ENCODE measurements around the gene OAS2. TPM values are rescaled to one million over a fixed set of nuclear protein-coding genes. Genes with fewer than 3 reads are reported as not detected.
"Not testable (repeated sequence)": the region's sequence is repeated elsewhere in the genome, so short reads cannot be mapped to it uniquely, and the experiment has no call there.

Gene OAS2
- total RNA-seq, 1 donor from 2014 or later = 9.1 TPM

DNA sequence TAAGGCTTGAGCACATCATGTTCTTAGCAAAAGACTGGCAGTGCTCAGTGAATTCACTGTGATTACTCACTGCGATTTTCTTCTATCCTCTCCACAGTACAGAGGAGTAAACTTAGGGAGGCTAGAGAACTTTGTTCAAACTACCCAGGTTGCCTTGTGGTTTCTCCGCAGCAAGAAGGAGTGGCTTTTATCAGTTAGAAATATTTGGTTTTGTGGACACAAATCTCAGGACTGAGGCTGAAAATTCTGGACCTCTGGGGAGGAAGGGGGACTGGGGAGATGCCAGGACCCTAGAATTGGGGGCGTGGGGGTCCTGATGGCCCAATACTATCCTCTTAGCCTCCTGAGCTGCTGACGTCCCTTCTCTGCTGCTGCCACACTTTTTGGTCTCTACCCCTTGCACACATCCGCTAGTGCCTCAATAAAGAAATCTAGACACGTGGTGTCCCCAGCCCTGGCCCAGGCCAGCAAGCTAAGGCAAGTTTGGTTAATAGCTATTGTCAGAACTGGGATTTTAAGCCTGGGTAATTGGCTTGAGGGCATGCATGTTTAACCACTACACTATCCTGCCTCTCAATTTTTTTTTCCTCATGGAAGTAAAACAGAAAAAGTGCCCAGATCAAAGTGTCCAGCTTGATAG is 842 bp downstream of the OAS2 start:
- DNase-seq (ENCODE audit: low read depth) = no peak

DNA sequence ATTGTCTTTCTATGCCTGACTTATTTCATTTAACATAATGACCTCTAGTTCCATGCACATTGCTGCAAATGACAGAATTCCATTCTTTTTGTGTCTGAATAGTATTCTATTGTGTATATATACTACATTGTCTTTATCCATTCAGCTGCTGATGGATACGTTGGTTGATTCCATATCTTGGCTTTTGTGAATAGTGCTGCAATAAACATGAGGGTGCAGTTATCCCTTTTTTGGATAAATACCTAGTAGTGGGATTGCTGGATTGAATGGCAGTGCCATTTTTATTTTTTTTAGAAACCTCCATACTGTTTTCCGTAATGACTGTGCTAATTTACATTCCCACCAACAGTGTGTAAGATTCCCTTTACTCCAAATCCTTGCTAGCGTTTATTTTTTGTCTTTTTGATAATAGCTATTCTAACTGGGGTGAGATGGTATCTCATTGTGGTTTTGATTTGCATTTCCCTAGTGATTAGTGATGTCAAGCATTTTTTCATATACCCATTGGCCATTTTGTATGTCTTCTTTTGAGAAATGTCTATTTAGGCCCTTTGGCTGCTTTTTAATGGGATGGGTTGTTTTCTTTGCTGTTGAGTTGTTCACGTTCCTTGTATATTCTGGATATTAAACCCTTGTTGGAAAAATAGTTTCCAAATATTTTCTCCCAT is 2.3 kb downstream of the OAS2 start:
- DNase-seq (ENCODE audit: low read depth) = no peak

DNA sequence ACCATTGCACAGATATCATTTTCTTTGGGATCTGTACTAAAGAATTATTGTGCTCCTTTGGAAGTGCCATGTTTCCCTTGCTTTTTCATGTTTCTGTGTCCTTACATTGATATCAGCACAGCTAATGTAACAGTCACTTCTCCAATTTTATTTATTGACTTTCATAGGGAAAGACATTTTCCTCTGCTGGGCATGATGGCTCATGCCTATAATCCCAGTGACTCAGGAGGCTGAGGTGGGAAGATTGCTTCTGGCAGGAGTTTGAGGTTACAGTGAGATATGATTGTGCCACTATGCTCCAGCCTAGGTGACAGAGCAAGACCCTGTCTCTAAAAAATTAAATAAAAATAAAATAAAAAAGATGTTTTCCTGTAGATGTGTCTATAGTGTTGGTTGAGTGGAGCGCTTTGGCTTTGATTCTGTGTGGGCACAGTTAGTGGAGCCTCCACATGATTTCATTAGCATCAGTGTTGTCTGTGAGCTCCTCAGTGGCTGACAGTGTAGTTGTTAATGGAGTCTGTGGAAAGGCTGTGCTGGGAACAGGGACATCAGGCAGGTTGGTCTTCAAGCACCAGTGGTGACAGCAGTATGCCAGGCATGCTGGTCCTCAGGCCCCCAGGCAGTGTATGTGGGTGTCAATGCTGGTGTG is 7.4 kb downstream of the OAS2 start:
- DNase-seq (ENCODE audit: low read depth) = no peak

DNA sequence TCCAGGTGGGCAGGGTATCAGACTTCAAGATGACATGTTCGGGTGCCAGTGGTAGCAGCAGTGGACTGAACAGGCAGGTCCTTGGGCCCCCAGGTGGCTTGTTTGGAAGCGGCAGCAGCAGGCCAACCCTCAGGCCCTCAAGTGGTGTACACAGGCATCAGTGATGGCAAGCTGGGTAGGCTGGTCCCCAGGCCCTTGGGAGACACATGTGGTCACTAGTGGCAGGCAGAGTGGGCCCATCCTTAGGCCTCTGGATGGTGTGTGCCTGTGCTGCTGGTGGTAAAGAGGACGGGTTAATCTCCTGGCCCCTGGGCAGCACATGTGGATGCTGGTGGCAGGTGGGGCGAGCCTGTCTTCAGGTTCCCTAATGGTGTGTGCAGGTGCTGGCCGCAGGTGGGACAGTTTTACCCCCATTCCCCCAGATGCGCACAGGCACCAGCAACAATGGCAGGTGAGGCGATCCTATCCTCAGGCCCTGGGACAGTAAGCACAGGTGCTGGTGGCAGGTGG is 8.0 kb downstream of the OAS2 start:
- DNase-seq (ENCODE audit: low read depth) = no peak

DNA sequence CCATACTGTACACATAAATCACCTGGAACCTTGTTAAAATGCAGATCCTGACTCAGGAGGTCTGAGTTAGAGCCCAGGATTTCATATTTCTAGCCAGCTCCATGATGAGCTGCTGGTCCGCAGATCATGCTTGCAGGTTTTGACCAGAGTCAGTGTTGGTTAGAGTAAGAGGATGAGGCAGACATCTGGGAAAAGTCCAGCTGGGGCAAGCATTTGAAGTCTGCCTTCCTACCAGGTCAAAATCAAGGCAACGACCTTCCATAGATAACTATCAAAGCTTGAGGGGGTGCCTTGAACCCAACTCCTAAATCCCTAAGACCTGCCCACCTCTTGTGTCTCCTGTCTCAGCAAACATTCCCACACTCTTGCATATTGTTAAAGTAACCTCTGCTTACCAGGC is 9.2 kb downstream of the OAS2 start:
- DNase-seq (ENCODE audit: low read depth) = no peak

DNA sequence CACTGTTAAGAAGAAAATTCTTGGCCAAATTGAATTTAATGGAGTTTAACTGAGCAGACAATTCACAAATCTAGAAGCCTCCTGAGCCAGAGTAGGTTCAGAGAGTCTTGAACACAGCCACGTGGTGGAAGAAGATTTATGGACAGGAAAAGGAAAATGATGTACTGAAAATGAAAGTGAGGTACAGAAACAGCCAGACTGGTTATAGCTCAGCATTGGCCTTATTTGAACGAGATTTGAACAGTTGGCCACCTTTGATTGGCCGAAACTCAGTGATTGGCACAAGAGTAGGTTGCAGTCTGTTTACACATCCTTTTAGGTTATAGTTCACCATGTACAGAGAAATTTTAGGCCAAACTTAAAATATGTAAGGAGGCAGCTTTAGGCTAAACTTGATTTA is 9.9 kb downstream of the OAS2 start:
- DNase-seq (ENCODE audit: low read depth) = no peak

DNA sequence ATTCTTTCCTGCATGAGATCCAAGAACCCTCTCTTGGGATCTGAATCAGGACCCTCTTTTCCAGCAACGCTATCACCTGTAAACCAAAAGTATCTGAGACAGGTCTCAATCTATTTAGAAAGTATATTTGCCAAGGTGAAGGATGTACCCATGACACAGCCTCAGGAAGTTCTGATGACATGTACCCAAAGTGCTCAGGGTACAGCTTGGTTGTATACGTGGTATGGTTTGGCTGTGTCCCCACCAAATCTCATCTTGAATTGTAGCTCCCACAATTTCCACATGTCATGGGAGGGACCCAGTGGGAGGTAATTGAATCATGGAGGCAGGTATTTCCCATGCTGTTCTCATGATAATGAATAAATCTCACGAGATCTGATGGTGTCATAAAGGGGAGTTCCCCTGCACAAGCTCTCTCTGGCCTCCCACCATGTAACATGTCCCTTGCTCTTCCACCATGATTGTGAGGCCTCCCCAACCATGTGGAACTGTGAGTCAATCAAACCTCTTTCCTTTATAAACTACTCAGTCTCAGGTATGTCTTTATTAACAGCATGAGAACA is 10.6 kb downstream of the OAS2 start:
- not testable (repeated sequence) for DNase-seq (ENCODE audit: low read depth)

DNA sequence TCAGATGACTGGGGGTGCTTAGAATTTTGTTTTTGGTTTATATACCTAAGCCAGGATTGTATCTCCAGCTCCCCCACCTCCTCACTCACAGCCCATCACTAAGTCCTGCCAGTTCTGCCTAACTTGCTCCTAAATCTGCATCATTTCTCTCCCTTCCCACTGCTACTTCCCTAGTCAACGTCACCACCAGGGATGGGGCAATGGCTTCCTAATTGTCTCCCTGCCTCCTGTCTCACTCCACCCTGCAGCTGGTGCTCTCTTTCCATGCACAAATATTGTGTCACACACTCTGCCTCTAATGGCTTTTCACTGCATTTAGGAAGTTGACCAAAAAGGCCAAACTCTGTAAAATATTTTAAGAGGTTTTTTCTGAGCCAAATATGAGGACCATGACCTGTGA is 11.5 kb downstream of the OAS2 start:
- no peak for DNase-seq (ENCODE audit: low read depth)

DNA sequence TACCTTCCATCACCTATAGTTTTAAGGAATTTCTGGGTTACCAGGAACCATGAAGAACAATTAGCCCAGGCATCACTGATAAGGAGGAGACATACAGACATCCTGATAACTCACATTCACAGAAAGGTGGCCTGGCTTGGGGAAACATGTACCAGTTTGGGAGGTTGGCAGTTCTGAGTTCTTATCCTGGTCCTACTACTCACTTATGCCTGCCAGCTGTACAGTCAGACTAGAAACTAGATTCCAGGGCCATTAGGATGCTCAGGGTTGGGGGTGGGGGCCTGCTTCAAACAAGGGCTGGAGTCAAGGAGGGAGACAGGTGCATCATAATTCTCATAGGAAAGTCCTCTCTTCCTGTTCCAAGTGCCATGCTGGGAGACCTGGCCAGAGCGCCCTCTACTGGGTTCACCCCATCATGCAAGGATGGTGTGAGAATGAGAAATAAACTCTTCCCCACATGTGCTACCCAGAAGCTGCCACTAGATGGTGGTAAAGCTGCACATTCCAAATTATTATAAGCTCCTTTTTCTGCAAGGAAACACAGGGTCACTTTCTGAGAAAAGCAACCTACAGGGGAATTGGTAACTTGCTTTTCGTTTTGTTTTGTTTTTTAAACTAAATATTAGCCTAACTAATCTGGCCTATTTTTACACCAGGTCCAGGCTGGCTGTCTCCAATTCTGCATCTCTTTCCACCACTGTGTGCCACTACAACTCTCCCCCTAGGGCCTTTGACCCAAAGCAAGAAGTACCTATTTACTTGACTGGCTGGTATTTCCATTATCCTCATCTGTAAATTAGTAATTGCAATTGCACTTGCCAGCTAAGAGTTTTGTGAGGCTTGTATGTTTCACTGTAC is 14.5 kb downstream of the OAS2 start:
- peak; percentile 80 for DNase-seq (ENCODE audit: low read depth)

DNA sequence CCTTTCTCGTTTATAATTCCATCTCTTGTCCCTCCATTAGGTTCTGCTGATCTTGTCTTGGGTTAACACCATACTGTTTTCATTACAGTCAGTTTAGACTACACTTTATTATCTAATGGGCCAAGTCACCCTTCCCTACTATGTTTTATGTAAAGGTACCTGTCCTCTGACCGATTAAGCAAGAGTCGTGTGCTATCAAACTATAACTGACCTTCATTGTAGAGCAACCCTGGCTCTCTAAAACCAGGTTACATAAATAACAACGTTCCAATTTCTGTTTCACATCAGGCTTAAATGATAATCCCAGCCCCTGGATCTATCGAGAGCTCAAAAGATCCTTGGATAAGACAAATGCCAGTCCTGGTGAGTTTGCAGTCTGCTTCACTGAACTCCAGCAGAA is 16.7 kb downstream of the OAS2 start:
- no peak for DNase-seq (ENCODE audit: low read depth)

DNA sequence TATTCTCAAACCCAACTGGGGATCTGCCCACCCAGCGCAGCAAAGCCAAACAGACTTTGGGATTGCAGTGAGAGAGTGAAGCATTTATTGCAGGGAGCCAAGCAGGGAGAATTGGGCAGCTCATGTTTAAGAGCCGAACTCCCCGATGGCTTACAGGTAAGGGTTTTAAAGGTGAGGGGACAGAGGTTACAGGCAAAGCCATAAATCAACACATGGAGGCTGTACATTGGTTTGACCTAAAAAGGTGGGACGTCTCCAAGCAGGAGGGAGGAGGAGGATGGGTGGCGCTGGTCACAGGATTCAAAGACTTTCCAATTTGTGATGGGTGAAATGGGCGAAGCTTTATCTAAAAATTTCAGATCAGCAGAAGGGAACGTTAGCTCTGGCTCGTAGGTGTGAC is 18.2 kb downstream of the OAS2 start:
- no peak for DNase-seq (ENCODE audit: low read depth)

DNA sequence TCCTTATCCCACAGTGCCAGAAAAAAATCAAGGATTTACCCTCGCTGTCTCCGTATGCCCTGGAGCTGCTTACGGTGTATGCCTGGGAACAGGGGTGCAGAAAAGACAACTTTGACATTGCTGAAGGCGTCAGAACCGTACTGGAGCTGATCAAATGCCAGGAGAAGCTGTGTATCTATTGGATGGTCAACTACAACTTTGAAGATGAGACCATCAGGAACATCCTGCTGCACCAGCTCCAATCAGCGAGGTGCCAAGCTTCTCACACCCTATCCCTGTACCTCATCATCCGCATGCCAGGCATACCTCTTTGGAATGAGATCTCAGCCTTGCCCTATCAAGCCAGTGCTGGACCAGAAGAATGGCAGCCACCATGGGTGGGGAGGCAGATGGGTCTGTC is 19.2 kb downstream of the OAS2 start:
- DNase-seq (ENCODE audit: low read depth) = no peak

DNA sequence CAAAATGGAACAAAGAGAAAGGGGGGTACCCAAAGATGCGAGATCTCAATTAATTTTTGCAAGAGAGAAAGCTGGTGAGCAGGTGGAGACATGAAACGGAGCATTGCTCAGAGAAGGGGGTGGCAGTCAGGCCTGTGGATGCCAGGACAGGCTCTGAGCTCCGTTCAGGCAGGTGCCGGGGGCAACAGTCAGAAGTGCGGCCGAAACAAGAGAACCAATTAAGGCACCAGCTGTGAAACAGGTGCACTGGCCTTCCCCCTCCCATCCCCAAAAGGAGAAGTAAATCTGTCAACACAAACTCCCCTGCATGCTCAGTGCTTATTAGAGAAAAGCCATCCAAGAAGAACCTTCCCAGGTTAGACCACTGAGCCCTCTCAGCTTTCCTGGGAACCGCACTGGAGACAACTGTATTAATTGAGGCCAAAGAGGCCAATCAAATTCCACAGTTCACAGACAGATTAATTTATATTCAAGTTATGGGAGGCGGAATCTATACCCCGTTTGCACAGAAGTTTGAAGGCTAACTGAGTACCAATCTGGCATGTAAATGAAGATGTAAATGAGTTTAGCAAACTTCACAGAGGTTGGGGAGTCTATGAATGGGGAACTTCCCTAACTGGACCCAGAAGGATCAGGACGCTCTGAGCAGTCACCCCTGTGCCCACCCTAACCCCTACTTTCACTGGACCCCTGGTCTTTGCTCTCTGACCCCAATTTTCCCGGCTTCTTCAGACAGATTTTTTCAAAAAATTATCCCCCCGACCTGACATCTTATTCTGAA is 20.9 kb downstream of the OAS2 start:
- peak; percentile 73 for DNase-seq (ENCODE audit: low read depth)

DNA sequence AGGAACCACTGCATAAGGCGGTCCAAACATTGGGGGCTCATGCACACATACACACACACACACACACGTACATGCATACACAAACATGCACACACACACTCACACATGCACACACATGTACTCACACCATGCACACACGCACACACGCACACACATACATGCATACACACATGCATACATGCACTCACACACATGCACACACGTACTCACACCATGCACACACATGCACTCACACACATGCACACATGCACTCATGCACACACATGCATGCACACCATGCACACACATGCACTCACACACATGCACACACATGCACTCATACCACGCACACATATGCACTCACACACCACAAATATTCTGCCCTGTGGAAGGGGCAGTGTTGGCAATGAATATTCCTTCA is 22.1 kb downstream of the OAS2 start:
- DNase-seq (ENCODE audit: low read depth) = no peak

DNA sequence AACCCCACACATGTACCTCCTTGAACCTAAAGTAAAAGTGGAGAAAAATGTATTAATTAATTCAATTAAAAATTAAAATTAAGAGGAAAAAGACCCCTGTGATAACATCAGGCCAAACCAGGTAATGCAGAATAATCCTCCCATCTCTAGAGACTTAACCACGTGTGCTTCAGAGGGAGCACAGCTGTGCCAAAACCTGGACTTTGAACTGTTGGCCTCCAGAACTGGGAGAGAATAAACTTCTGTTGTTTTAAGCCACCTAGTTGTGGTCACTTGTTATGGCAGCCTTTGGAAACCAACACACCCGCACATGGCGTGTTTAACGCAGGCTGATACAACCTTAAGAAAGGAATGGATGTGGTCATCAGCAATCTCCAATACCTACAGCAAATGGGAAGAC is 23.8 kb downstream of the OAS2 start:
- no peak for DNase-seq (ENCODE audit: low read depth)

DNA sequence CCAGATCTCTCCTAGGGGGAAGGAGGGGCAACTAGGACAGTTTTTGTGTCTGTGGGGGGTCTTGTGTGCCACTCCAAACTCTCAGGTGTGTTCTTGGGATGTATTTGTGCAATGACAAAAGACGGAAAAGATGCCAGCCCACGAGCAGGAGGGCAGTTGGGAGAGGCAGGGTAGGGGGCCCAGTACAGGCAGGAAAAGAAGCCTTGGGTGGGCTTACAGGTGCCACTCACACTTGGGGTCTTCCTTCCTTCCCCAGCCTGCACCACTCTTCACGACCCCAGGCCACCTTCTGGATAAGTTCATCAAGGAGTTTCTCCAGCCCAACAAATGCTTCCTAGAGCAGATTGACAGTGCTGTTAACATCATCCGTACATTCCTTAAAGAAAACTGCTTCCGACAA is 24.4 kb downstream of the OAS2 start:
- DNase-seq (ENCODE audit: low read depth) = no peak

DNA sequence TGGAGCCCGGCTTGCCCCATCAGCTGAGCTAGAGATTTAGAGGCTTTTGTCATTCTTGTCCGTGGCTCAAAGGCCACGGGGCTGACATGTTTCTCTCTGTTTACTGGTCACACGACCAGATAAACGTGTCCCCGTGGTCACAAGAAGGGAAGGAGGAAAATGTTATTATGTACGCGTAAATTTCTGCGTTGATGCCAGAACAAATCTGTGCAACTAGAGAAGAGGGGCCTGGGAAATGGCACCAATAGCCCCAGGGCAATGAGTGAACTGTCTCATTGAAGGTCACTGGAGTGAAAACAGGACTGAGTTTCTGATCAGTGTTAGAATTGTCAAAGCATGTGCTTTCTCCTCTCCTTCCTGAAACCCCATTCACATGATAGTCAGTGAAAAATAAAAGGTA is 25.3 kb downstream of the OAS2 start:
- no peak for DNase-seq (ENCODE audit: low read depth)

DNA sequence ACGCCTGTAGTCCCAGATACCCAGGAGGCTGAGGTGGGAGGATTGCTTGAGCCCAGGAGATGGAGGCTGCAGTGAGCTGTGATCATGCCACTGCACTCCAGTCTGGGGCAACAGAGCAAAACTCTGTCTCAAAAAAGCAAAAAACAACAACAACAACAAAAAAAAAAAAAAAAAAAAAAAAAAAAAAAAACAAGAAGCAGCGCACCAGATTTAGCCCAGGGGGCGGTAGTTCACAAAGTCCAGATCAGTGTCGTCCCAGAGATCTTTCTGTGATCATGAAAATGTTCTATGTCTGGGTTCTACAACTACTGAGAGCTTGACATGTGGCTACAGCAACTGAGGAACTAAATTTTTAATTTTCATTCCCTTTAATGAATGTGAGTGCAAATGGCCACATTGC is 27.4 kb downstream of the OAS2 start:
- DNase-seq (ENCODE audit: low read depth) = peak; percentile 37

DNA sequence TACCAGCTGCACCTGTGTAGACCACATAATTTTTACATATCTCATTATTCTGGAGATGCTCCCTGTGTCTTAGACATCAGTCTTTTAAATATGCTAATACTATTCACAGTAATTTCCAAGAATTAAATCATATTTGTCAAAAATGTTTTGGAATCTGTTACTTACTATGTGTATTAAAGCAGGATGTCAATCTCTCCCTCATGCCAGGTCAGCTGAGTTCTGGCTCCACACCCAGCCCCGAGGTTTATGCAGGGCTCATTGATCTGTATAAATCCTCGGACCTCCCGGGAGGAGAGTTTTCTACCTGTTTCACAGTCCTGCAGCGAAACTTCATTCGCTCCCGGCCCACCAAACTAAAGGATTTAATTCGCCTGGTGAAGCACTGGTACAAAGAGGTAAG is 27.9 kb downstream of the OAS2 start:
- DNase-seq (ENCODE audit: low read depth) = no peak

DNA sequence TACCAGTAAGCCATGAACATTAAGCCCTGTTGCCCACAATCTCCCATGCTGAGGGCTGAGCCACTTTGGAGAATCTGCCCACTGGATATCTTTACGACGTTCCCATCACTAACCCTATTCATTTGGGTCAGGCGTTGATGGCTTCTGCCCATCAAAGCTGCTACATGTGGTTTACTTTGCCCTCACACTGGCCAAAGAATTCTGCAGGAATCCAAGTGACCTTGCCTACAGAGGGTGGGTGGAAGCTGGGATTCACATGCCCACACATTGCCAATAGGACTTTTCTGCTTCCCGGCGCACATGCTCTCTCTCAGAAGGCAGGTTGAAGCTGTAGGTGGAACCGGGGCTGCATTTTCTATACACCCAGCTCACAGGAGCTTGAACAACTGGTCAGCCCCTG is 28.3 kb downstream of the OAS2 start:
- peak; percentile 93 for DNase-seq (ENCODE audit: low read depth)

DNA sequence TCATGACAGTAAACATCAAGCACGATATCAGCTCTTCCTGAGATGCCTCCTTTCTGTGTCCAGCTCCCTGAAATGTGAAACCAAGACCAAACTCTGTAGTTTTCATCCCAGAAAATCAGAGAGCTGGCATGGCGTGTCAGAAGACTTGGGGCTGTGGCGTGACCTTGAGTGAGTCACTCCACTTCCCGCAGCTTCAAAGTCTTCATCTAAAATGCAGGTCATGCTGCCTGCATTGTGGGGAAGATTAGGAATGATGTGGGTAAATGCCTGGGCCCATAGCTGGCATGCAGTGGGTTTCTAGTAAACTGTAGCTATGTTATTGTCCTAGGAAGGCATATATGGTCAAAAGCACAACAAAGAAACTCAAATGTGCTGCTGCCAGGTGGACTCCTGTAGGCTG is 28.8 kb downstream of the OAS2 start:
- DNase-seq (ENCODE audit: low read depth) = peak; percentile 88

Data from myocyte (in vitro differentiated cells).